Hepatocyte (in vitro differentiated cells): ENCODE data around the gene RUNX3.

Source experiments
- EZH2 ChIP-seq: fragments of 200-600 bp; sonication (generic); IDR thresholded peaks from 2 replicates; pipeline ENCODE4 v1.6.1; 2016; ENCODE audit warnings: antibody characterized with exemption, mild to moderate bottlenecking, borderline replicate concordance
- EZH2phosphoT487 ChIP-seq: fragments of 200-600 bp; sonication (generic); IDR thresholded peaks from one replicate; pipeline ENCODE4 v1.6.1; 2018; ENCODE audit warnings: antibody characterized with exemption, mild to moderate bottlenecking, low read depth, moderate library complexity; ENCODE audit not compliant: unreplicated experiment, severe bottlenecking
- TF ChIP-seq, protein P1 (sequence below): fragments of 200-600 bp; sonication (generic); IDR thresholded peaks from 2 replicates; pipeline ENCODE4 v1.5.1; 2016; ENCODE audit warnings: antibody characterized with exemption, mild to moderate bottlenecking; ENCODE audit not compliant: poor library complexity

DNA sequence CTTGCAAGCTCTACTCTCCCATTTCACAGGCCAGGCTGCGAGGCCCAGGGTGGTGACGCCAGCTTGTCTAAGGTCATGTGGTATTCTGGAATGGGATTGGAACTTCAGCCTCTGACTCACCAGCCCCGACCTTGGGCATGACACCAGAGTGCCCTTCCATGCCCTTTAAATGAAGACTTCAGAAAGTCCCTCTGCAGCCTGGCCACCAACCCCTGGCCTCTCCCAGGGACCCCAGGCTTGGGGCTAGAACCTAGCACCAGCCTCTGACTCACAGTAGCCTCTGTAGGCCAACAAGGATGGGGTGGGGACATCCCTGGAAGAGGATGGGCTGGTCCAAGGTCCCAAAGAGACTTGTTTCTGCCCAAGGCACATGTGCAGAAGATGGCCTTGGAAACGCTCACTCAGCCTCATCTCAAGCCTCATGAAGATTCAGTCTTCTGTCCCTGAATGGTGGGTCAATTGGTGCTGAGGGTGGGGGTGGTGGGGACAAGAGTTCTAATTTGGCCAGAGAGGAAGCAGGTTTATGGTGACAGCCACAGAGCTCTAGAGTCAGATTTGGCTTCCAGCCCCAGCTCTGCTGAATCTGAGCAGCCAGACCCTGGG lies 36.1 kb upstream of the RUNX3 start:
- TF ChIP-seq, protein P1, sequence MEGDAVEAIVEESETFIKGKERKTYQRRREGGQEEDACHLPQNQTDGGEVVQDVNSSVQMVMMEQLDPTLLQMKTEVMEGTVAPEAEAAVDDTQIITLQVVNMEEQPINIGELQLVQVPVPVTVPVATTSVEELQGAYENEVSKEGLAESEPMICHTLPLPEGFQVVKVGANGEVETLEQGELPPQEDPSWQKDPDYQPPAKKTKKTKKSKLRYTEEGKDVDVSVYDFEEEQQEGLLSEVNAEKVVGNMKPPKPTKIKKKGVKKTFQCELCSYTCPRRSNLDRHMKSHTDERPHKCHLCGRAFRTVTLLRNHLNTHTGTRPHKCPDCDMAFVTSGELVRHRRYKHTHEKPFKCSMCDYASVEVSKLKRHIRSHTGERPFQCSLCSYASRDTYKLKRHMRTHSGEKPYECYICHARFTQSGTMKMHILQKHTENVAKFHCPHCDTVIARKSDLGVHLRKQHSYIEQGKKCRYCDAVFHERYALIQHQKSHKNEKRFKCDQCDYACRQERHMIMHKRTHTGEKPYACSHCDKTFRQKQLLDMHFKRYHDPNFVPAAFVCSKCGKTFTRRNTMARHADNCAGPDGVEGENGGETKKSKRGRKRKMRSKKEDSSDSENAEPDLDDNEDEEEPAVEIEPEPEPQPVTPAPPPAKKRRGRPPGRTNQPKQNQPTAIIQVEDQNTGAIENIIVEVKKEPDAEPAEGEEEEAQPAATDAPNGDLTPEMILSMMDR = no peak
- TF ChIP-seq EZH2 (no peak), EZH2phosphoT487 (no peak)
